CD4-positive, alpha-beta T cell treated with Interleukin-4 for 1 hour (primary cell): Measurements from ENCODE around the gene MPPED1.

Experiments
- DNase-seq, 2 donors: peaks; one replicate each; pipeline ENCODE4 v3.0.0-alpha.2; 2020 to 2022

The MPPED1 gene

DNA sequence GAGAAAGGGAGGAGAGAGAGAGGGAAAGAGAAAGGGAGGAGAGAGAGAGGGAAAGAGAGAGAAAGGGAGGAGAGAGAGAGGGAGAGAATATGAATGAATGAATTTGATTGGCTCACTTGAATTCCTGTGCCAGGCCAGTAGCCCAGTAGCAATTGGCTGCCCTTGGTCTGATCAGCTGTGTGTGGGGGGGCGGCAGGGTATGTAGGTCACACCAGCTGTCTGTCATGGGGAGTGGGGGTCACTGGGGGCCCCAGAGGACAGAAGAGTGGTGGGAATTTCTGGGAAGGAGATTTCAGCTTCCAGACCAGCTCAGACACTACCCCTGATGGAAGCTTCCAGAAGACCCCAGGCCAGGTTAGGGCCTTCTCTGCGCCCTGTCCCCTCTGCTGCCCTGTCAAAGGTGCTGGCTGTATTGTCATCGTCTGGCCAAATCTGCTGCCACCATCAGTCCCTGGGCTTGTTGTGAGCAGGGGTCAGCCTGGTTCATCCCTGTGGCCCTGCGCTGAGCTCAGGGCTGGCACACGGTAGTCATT lies 21.1 kb downstream of the MPPED1 start:
- DNase-seq, result no peak

DNA sequence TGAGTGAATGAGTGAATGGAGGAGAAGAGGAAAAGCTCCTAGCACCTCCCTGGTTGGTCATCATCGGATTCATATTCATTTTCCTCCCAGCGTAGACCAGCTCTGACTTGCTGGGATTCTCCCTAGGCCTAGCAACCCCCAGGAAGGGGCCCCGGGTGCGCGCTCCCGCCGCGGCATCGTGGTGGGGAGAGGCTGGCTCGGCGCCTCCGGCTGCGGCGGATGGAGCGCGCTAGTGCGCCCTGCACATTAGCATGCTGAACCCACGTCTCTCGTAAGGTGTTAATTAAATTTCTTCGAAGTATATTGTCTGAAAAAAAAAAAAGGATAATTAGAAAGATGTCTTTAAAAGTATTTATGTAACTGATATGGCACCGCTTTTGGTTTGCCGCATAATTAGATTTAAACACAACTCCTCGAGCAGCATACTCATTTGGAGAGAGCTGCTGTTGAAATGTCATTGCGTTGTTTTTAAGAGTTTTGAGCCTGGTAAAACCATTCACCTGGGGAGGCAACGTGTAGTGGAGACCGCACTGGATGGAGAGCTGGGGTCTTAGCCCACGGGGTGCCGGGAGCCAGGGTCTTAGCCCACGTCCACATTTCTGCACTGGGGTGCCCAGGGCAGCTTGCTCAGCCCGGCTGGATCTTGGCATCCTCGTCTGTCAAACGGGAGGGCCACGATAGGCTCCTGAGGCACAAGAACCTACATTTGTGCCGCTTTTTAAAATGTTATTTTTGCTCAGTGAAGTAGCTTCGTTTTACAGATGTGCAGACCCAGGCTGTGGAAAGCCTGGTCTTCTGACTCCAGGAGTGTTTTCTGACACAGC lies 21.8 kb downstream of the MPPED1 start:
- DNase-seq, result no peak

DNA sequence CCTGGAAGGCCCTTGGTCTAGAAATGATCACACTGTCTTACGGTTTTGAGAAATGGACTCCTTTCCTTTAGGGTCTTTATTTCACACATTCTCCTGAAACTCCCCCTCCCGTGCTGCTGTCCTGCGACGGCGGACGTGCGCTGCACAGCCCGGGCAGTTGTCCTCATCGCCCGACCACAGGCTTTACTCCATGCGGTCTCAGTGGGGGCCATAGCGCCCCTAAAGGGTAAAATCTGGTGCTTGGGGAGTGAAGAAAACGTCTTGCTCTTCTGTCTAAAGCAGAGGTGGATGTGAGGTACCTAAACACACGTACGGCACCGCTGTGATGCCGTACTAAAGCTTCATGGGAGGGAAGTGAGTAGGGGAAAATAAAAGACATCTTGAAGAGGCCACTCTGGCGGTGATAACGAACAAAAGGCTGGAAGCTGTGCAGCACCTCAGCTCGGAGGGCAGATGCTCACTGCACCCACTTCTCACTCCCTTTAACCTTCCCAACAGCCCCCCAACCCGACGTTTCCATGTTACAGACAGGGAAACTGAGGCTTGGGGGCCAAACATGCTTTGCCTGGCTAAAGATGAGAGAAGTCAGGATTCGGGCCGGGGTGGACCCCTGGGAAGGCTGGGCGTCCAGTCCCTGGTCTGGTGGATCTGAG lies 22.6 kb downstream of the MPPED1 start:
- DNase-seq, result no peak

DNA sequence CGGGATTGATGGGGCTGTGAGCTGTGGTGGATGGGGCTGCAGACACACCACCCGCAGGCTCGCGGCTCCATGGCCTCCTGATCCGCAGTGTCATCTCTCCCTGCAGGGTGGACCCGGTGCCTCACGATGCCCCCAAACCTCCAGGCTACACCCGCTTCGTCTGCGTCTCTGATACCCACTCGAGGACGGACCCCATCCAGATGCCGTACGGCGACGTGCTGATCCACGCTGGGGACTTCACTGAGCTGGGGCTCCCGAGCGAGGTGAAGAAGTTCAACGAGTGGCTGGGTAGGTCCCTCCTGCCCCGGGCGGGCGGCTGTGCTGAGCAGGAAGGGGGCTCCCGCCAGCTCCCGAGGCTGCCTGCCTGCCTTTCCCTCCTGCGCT lies 23.1 kb downstream of the MPPED1 start:
- DNase-seq, result no peak

DNA sequence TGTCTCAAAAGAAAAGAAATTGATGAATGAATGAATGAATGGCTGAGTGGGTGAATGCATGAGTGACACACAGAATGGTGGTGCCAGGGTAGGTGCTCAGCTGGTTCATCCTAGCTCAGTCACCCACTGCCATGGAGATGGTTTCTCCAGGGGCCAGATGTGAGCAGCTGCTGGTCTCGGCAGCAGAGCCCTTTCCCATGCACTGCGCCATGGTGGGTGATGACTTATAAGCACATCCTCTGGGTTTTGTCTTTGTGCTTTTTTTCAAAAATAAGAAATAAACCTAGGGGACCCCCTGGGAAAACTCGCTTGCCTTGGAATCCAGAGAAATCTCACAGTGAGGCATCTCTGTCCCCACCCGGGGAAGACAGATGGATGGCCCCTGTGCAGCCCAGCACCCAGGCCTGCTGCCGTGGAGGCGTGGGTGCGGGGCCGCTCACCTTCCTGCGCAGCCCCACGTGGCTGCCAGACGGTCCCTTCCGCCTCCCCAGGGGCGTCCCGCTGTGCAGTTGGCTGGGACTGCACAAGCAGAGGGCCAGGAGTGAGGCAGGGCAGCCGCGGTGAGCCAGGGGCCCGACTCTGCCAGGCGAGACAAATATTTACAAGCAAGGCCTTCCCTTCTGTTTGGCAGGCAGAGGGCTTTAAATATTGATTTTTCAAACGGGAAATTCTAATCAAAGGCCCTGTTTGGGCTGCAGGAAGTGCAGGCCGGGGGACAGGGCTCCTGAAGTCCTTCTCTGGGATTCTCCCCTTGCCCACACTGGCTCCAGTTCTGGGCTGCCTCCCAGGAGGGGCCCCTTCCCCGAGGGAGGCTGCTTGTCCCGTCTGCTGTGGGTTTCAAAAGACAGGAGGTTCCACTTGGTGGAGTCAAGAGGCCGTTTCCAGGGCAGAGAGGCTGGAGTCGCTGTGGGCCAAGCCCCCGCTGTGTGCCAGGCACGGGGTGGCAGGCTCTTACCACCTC lies 24.3 kb downstream of the MPPED1 start:
- no peak for DNase-seq

DNA sequence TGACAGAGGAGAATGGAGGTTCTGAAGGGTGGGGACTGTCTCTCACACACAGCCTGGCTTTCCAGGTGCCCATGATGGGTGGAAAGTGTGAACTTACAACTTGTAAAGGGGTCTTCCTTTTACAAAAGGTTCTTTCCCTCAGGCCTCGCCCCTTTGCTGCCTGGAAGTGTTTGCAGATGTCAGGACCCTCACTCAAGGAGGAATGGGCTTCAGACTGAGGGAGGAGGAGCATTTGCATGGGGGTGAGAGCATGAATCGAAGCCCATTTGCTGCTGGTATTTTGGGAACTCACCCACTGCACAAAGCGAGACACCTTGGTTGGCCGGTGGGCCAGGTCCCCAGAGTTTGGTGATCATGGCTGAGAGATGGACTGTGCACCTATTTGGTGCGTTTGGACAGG lies 25.1 kb downstream of the MPPED1 start:
- no peak for DNase-seq

DNA sequence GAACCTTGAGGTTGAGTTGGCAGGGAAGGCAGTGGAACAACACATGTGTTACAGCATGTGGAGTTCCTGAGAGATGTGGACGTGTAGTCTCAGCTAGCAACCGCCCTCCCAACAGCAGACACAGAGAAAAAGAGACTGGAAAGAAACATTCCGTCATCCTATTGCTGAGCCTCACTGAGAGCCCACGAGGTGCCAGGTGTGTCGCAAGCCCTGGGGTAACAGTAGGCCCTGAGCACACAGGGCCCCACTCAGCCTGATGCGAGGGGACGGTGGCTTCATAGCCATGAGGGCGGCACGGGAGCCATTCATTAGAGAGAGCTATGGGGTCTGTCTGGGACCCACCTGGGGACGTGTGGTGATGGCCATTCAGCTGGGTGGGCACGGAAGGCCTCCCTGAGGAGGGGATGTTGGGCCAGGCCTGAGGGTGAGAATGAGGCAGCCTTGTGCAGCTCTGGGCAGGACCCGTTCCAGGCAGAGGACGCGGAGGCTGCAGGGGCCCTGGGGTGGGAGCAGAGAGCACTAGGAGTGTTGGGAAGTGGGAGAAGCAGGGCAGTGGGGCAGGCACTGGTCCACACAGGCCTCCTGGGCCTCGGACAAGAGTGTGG lies 26.2 kb downstream of the MPPED1 start:
- DNase-seq, result no peak

DNA sequence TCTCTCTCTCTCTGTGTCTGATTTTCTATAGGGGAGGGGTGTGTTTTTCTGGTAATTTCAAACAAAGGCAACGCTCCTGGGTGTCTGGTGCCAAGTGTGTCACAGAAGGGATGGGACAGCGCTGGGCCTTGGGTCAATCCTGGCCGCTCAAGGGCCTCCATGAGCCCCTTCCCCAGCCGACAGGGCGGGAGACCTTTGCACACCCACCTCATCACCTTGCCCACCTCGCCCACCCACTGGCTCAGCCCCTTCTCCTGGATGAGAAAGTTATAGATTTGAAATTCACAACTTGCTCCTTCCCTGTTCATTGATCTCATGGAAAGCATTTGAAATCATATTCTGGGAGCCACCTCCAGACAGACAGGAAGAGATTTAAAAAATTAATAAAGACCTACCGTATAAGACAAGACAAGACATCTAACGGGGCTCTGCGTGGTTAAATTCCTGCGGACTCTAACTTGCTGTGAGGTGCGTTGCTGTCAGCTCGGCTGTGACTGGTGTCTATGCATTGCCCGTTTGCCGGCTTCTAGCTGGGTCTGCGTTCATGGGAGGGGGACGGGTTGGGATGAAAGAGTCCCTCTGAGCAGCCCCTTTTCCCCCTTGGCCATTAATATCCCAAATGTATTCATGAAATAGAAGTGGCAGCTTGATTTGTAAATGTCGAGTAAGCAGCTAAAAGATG lies 27.0 kb downstream of the MPPED1 start:
- no peak for DNase-seq

DNA sequence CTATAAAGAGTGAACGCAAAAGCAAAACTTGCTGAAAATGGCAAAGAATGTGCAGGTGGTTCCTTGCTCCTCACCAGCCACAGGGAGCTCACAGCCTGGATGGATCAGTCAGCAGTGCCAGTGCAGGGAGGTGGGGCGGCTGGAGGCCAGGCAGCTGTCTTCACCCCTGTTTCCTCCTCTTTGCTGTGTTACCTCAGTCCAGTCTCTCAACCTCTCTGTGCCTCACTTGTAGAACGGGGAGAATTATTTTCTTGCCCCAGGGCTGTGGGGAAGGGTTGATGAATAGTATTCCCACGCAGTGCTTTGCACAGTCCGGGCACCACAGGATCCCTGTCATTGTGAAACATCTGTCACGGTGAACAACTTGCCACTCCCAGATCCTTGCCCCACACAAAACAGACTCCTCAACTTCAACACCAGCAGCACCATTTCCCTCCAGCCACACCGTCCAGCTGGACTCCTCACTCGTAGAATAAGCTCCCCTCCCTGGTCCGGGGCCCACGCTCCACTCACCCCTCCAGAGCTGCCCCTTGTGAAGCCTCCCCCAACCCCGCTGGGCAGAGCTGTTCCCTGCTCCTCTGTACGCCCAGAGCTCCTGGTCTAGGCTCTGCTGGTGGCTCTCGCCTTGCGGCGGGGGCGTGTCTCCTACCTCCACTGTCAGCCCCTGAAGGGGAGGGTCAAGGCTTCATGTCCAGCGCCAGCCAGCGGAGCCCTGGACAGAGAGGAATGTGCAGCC lies 27.7 kb downstream of the MPPED1 start:
- no peak for DNase-seq

DNA sequence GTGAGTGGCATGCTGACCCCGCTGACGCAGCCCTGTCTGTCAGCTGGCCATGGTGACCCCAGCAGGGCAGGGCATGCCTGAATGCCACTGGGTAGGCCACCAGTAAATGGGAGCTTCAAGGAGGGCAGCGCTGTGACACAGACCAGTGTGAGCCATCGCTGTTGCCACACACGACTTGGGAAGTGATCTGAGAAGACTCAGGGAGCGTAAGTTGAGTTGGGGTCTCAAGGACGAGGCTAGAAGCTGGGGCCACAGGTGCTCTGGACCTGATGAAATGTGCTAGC lies 28.2 kb downstream of the MPPED1 start:
- DNase-seq, result no peak

DNA sequence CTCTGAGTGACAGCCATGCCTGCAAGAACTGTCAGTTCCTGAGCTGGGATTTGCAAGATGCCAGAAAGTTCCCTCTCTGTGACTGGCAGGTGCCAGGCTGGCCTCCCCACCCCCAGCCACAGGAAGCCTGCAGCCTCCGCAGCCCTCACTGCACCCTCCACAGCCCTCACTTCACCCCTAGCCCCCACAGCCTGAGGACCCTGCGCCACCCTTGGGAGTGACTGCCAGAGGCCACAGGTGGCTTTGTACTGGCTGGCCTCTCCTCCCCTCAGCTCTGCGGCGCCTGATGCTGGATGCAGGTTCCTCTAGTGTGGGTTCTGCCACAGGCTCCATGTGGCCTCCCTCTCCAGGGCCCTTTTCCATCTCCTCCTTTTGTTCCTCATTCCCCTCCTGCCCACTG lies 28.7 kb downstream of the MPPED1 start:
- no peak for DNase-seq

DNA sequence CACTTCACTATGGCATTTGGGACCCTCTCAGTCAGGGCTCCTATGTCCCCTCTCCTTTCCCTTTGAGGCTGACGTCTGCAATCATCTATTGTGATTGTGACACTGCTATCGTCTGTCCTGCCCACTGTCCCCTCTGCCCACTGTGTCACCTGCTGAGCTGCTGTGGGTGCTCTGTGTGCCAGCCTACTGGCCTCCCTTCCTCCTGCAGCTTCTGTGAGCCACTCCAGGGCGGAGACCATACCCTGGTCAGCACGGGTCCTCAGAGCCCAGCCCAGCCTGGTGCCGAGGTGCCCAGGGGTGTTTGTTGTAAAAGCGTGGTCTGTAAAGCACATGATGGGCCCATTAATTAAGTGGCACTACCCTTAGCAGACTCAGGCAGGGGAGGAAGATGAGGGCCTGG lies 29.4 kb downstream of the MPPED1 start:
- no peak for DNase-seq

DNA sequence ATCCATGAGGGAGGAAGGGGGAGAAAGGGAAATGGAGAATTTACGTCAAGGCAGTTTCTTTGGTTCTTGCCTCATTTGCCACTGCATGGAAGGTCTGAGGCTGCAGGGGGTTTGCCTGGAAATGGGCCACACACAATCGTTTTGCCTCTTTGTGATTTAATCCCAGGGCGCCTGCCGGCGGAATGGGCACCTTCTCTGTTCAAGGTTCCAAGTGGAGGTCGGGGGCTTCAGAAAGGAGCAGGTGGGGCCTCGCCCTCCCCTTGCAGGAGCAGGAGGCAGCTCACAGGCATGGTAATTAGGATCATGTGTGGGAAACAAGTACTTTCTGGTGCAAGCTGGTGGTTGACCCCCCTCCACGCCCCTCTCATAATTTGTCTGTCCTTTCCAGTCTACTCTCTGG lies 29.9 kb downstream of the MPPED1 start:
- DNase-seq, result no peak

DNA sequence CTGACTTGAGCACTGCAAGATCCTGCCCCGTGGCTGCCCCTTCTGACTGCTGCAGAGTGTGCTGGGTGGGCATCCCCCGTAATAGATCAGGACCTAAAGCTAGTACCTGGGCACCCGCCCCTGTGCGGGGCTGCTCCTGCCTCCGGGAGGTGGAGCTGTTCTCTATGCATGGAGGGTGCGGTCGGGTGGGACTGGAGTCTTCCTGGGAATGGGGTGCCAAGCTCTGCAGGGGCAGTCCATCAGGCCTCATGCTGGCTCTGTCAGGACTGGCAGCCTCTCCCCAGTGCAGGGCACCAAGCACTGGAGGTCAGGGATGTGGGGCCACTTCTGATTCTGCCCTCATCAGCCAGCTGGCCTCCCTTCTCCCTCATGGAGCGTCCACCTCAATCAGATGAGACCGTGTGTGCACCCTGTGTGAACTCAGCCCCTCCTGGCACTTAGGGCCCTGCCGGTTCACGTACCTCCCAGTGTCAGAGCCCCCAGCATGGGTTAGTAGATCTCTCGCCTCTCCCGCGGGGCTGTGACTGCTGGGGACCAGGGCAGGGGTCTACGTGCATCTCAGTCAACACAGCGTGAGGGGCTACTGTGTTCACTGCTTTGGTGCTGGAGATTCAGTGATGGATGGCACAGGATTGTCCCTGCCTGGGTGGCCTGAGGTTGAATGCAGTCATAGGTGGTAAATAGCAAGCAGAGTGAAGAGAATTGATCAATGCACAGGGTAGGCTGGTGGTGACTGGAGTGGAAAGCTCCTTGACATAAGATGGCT lies 30.8 kb downstream of the MPPED1 start:
- no peak for DNase-seq

DNA sequence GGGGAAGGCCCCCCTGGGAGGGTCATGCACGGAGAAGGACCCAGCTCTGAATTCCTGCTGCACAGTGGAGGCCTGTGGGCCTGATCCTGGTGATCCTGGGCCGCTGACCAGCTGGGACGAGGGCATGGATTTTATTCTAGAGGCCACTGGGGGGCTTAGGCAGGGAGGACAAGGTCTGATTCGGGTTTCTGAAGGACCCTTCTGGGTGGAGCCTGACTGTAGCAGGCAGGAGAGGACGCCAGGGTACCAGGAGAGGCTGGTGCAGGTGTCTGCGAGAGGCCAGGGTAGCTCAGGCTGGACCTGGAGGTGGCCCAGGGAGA lies 31.3 kb downstream of the MPPED1 start:
- no peak for DNase-seq

DNA sequence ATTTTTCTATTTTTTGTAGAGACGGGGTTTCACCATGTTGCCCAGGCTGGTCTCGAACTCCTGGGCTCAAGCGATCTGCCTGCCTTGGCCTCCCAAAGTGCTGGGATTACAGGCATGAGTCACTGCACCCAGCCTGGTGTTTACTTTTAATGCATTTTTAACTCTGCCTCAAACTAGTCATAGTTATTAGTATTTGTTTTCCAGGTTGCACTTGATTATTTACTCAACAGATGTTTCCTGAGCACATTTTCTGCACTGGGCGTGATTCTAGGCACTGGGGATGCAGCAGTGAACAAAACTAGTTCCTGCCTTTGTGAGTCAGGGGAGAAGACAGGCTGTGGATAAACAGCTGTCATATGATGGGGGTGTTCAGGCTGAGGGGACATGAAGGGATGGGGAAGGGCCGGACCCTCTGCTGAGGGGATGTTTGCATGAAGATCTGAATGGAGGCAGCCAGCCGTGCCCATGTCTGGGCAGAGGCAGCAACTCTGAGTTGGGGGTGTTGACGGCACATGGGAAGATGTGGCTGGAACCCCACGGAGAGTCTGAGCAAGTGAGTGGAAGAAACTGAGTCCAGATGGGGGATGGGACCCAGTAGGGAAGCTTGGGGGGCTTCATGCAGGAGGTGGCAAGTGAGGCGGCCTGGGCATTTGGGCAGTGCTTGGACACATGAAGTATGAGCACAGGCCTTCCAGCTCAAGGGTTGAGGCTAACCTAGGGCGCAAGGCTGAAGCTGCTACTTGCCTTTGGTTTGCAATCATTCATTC lies 34.4 kb downstream of the MPPED1 start:
- no peak for DNase-seq

DNA sequence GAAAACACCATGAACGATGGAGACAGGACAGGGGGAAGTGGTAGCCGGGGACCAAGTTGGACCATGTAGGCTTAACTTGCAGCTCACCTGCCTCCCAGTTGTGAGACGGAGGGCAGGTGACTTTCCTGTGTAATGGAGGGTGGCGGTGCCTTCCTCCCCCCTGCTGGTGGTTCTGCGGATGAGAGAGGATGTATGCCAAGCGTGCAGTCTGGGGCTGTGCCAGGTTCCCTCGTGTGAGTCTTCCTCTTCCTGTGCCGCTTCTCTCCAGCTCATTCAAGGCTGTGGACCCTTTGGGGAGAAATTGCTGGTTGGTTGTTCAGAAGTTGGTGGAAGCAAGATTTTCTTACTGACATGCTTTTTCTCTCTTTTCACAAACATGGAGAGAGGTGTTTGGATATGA lies 35.1 kb downstream of the MPPED1 start:
- DNase-seq, result no peak

DNA sequence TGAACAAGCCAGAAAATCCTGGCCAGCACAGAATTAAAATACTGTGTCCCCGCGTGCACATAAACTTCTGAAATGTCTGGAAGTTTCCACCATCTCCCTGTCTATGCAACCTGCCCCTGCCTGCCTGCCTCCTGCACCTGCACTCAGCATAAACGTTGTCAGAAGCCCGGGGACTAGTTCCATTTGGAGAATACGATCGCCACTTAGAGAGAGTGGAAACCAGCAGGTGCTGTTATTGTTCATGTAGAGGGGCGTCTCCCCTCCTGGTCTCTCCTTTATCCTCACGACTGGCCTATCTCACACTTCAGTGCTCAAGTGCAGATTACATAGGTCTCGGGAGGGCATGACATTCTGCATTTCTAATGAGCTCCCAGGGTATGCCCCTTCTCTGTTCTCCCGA lies 35.6 kb downstream of the MPPED1 start:
- DNase-seq, result no peak

DNA sequence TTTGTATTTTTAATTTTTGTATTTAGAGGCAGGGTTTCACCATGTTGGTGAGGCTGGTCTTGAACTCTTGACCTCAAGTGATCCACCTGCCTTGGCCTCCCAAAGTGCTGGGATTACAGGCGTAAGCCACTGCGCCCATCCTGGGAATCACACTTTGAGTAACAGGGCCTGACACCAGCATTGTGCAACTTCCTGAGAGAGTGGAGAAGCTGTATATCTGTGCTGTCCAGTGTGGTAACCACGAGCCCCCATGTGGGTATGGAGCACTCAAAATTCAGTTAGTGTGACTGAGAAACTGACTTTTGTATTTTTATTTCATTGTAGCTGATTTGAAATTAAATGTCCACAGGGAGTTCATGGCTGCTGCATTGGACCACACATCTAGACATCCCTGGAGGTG lies 36.2 kb downstream of the MPPED1 start:
- DNase-seq, result no peak

DNA sequence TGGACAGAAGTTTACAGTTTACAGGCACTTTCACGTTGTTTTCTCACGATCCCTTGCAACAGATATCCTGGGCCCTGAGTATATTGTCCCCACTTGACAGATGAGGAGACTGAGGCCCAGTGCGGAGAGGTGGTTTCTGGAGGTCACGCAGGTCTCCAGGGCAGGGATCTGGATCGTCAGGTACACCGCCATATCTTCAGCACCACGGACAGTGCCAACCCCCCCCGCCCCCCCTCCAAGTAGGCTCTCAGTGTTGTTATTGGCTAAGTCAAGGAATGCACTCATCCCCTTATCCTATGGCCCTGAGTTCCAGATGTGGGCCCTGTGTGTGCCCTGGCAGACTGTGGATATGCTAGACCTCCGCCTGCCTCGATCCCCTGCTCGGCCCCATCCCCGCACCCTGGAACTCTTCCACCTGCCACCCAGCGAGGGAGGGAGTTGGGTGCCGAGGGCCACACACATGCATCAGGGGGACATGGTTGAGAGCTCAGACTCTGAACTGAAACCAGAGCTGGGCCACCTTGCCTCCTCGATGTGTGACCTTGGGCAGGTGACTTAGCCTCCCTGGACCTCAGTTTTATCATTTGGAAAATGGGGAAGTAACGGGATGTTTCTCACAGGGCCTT lies 37.5 kb downstream of the MPPED1 start:
- DNase-seq, result no peak
